Brain microvascular endothelial cell (primary cell): ENCODE results near the gene HHATL.

ENCODE experiments used
- DNase-seq: peaks from one replicate; pipeline ENCODE4 v3.0.0-alpha.2; 2020
- H3K27ac ChIP-seq: fragments of 250-450 bp; sonication (Bioruptor Pico); 2 replicates; pipeline ENCODE4 v1.5.1; 2020; ENCODE audit warnings: mild to moderate bottlenecking, moderate library complexity
- H3K27me3 ChIP-seq: fragments of 250-450 bp; sonication (Bioruptor Pico); replicated peaks from 2 replicates; pipeline ENCODE4 v1.5.1; 2020; ENCODE audit warnings: mild to moderate bottlenecking
- H3K36me3 ChIP-seq: fragments of 250-450 bp; sonication (Bioruptor Pico); replicated peaks from 2 replicates; pipeline ENCODE4 v1.5.1; 2020; ENCODE audit warnings: mild to moderate bottlenecking
- H3K4me3 ChIP-seq: 2 replicates; pipeline ENCODE4 v1.5.1; 2011; ENCODE audit warnings: low read depth, mild to moderate bottlenecking, control low read depth, low read length, moderate library complexity
- in situ Hi-C: cut with HindIII; loops from 2 replicates; pipeline ENCODE4 v1.10.0; 2017; ENCODE audit warnings: low sequenced_read_pairs, low pct_ligation_motif_present
- TF ChIP-seq, protein P1 (sequence below): IDR thresholded peaks from 2 replicates; pipeline ENCODE4 v1.5.1; 2011; ENCODE audit warnings: low read depth, mild to moderate bottlenecking, moderate library complexity, low read length, control low read depth, inconsistent platforms; ENCODE audit errors: missing control alignments

The HHATL gene

DNA sequence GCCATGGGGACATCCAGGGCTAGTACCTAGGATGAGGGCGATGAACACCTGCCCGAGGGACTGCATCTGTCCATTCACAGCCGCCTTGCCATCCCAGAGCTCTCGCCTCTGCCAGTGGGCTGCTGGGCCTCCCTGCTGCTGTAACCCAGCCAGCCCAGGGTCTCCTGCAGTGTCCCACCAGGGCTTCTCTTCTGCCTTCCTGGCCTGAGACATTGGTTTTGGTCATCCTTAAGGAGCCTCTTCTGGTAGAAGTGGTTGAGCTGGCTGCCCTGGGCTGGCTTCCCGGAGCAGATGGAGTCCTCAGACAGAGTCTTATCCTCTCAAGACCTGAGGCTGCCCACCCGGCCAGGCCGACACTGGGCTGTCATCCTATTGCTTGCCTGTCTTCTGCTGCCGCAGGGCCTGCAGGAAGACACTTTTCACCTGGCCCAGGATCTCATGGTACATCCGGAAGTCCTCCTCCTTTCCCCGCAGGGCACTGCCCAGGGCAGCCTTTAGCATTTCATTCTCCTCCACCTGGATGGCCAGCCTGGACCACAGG, 6.1 kb upstream of the HHATL start:
- in situ Hi-C loops = no loop called here
- no peak for DNase-seq
- H3K4me3 ChIP-seq = no peak overlapping the region
- TF ChIP-seq, protein P1, sequence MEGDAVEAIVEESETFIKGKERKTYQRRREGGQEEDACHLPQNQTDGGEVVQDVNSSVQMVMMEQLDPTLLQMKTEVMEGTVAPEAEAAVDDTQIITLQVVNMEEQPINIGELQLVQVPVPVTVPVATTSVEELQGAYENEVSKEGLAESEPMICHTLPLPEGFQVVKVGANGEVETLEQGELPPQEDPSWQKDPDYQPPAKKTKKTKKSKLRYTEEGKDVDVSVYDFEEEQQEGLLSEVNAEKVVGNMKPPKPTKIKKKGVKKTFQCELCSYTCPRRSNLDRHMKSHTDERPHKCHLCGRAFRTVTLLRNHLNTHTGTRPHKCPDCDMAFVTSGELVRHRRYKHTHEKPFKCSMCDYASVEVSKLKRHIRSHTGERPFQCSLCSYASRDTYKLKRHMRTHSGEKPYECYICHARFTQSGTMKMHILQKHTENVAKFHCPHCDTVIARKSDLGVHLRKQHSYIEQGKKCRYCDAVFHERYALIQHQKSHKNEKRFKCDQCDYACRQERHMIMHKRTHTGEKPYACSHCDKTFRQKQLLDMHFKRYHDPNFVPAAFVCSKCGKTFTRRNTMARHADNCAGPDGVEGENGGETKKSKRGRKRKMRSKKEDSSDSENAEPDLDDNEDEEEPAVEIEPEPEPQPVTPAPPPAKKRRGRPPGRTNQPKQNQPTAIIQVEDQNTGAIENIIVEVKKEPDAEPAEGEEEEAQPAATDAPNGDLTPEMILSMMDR = no peak
- H3K27ac ChIP-seq = no peak overlapping the region
- H3K27me3 ChIP-seq = peaks cover 3% of the 10 kb centered on the region
- H3K36me3 ChIP-seq = no peaks in the 10 kb centered on the region

DNA sequence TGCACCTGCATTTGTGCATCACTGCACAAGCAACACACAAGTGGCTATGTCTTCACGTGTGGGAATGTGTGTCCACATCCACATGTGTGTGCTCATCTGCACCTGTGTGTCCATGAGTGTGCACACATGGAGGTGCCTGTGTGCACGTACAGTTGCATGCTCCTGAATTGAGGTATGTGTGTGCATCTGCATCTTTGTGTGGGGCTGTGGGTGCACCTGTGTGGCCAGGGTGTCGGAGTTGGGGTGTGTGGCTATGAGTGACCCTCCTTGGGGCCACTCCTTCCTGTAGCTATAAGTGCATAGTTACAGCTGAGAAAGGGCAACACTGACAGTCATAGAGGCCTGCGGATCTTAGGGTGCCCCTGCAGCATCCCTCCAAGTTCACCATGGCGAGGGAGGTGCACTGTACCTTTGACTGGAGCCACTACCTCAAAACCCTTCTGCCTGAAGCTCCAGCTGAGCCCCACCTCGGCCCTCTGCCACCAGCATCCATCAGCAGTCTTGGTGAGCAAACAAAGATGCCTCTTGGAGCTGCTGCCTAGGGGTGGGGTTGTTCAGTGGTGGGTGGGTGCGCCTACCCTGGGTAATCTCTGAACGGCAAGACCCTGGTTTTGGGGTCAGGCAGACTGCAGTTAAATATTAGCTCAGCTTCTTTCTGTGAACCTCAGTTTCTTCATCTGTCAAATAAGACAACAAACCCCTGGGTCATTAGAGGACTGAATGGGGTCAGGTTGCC, 5.2 kb upstream of the HHATL start:
- Histone ChIP-seq H3K4me3 (no peak overlapping the region), H3K36me3 (no peaks in the 10 kb centered on the region), H3K27me3 (no peaks in the 10 kb centered on the region), H3K27ac (no peak overlapping the region)
- in situ Hi-C loops = no loop called here
- TF ChIP-seq, protein P1 = no peak
- no peak for DNase-seq

DNA sequence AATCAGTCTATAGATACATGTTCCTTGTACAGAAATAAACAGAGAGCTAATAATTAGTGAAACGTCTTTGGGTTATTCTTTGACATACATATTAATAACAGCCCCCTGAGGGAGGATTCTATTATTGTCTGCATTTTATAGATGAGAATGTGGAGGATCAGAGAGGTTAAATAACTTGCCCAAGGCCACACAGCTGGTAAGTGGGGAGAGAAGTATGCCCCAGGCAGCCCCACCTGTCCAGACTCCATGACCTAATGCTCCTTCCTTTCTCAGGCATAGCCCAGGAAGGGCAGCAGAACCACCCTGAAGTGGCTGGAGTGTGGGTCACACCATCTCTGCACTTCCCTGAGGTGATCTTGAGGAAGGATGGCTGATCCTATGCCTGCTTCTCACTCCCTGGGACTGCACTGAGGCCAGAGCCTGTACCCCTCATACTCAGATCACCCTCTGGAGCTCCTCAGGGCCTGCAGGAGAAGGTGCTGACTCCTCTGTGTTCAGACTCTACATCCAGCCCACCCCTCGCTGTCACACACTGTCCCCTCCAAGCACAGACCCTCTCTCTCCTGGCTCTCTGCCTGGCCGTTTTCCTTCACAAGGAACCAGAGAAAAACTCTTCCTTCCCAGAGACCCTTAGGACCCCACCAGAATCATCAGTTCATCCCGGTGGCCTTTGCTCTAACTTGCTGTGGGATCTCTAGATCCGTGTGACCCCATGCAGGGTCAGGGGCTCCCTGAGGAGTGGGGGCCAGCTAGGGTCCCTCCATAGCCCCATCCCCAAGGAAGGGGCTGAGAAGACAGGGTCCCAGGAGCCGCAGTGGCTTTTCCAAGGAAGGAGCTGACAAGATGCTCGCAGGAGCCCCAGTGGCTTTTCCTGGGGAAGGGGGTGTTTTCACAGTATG, 4.4 kb upstream of the HHATL start:
- Histone ChIP-seq H3K27ac (no peak overlapping the region), H3K27me3 (no peaks in the 10 kb centered on the region), H3K4me3 (no peak overlapping the region), H3K36me3 (no peaks in the 10 kb centered on the region)
- no peak for DNase-seq
- TF ChIP-seq, protein P1 = no peak
- in situ Hi-C loops = no loop called here

GRCh38 chr3:42705962-42706585, 3.5 kb upstream of the HHATL start:
- Histone ChIP-seq H3K4me3 (no peak overlapping the region), H3K27me3 (no peaks in the 10 kb centered on the region), H3K36me3 (no peaks in the 10 kb centered on the region), H3K27ac (no peak overlapping the region)
- TF ChIP-seq, protein P1 = no peak
- in situ Hi-C loops = no loop called here
- no peak for DNase-seq

GRCh38 chr3:42705058-42705767, 2.6 kb upstream of the HHATL start:
- TF ChIP-seq, protein P1 = no peak
- Histone ChIP-seq H3K36me3 (no peaks in the 10 kb centered on the region), H3K27ac (no peak overlapping the region), H3K4me3 (no peak overlapping the region), H3K27me3 (no peaks in the 10 kb centered on the region)
- no peak for DNase-seq
- in situ Hi-C loops = no loop called here
